GM12865 (cell line): ENCODE results near the gene SLC22A2.

ENCODE experiments used
- DNase-seq: peaks from one replicate; pipeline ENCODE4 v3.0.0; 2010; ENCODE audit warnings: low read depth
- H3K4me3 ChIP-seq: 2 replicates; pipeline ENCODE4 v1.5.1; 2011; ENCODE audit warnings: mild to moderate bottlenecking, low read depth, low read length, control low read depth
- TF ChIP-seq, protein P1 (sequence below): IDR thresholded peaks from 2 replicates; pipeline ENCODE4 v1.5.1; 2011; ENCODE audit warnings: low read length, control low read depth, low read depth, inconsistent platforms; ENCODE audit not compliant: insufficient read depth; ENCODE audit errors: missing control alignments

The SLC22A2 gene

GRCh38 chr6:160273750-160274149 lies 15.1 kb upstream of the SLC22A2 start:
- TF ChIP-seq, protein P1, sequence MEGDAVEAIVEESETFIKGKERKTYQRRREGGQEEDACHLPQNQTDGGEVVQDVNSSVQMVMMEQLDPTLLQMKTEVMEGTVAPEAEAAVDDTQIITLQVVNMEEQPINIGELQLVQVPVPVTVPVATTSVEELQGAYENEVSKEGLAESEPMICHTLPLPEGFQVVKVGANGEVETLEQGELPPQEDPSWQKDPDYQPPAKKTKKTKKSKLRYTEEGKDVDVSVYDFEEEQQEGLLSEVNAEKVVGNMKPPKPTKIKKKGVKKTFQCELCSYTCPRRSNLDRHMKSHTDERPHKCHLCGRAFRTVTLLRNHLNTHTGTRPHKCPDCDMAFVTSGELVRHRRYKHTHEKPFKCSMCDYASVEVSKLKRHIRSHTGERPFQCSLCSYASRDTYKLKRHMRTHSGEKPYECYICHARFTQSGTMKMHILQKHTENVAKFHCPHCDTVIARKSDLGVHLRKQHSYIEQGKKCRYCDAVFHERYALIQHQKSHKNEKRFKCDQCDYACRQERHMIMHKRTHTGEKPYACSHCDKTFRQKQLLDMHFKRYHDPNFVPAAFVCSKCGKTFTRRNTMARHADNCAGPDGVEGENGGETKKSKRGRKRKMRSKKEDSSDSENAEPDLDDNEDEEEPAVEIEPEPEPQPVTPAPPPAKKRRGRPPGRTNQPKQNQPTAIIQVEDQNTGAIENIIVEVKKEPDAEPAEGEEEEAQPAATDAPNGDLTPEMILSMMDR, result no peak
- H3K4me3 ChIP-seq, result no peak overlapping the region

GRCh38 chr6:160273196-160273595 lies 14.6 kb upstream of the SLC22A2 start:
- TF ChIP-seq, protein P1, result no peak
- H3K4me3 ChIP-seq, result no peak overlapping the region
- DNase-seq, result no peak

More at GRCh38 chr6:160273750-160274149, 15.1 kb upstream of the SLC22A2 start:
- DNase-seq, result no peak

DNA sequence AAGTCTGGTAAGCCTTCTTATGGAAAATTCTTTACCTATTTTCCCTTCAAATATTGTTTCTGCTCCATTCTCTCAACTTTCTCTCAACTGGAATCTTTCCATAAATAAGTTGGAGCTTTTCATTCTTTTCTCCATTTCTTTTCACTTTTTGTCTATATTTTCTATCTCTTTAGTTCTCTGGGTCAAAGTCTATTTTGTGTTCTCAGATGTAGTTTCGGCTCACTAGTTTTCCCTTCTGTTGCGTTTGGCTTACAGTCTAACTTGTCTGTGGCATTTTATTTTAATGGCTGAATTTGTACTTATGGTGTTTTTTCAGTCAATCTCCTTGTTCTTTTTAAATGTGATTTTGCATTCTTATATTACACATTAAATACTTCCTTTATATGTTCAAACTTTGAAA lies 14.1 kb upstream of the SLC22A2 start:
- no peak for DNase-seq
- TF ChIP-seq, protein P1, result no peak
- H3K4me3 ChIP-seq, result no peak overlapping the region

GRCh38 chr6:160270347-160270746 lies 11.7 kb upstream of the SLC22A2 start:
- no peak for DNase-seq
- TF ChIP-seq, protein P1, result no peak
- no peak overlapping the region for H3K4me3 ChIP-seq

- DNase-seq, result no peak
- H3K4me3 ChIP-seq, result no peak overlapping the region
- TF ChIP-seq, protein P1, result no peak
These were observed 11.2 kb upstream of the SLC22A2 start for GRCh38 chr6:160269771-160270170.

- H3K4me3 ChIP-seq, result no peak overlapping the region
- TF ChIP-seq, protein P1, result no peak
- DNase-seq, result no peak
These were observed 10.5 kb upstream of the SLC22A2 start for GRCh38 chr6:160269023-160269521.

GRCh38 chr6:160267102-160267501 lies 8.5 kb upstream of the SLC22A2 start:
- TF ChIP-seq, protein P1, result no peak
- DNase-seq, result no peak
- H3K4me3 ChIP-seq, result no peak overlapping the region
